Fibroblast of lung (primary cell): ENCODE measurements around the gene SNX8. TPM values are rescaled to one million over a fixed set of nuclear protein-coding genes. Genes with fewer than 3 reads are reported as not detected.

ENCODE experiments used
- DNase-seq, 2 donors: peaks; one replicate each; pipeline versions ENCODE4 v3.0.0 to v3.0.0-alpha.2; 2010; ENCODE audit warnings: low read depth in 2 of 2
- H2AFZ ChIP-seq: 2 replicates; pipeline ENCODE4 v1.5.1; 2012; ENCODE audit warnings: low read length, control low read depth, inconsistent platforms
- H3K27ac ChIP-seq: 2 replicates; pipeline ENCODE4 v1.5.1; 2011; ENCODE audit warnings: low read length, control low read depth; ENCODE audit not compliant: insufficient read depth
- H3K27me3 ChIP-seq: 2 replicates; pipeline ENCODE4 v1.5.1; 2011; ENCODE audit warnings: mild to moderate bottlenecking, low read length; ENCODE audit not compliant: control insufficient read depth, insufficient read depth
- H3K36me3 ChIP-seq: 2 replicates; pipeline ENCODE4 v1.5.1; 2011; ENCODE audit warnings: low read length; ENCODE audit not compliant: control insufficient read depth, insufficient read depth
- H3K4me1 ChIP-seq: 2 replicates; pipeline ENCODE4 v1.5.1; 2011; ENCODE audit warnings: low read length; ENCODE audit not compliant: control insufficient read depth, insufficient read depth; ENCODE audit errors: extremely low read depth
- H3K4me2 ChIP-seq: 2 replicates; pipeline ENCODE4 v1.5.1; 2011; ENCODE audit warnings: low read length, control low read depth; ENCODE audit not compliant: insufficient read depth; ENCODE audit errors: extremely low read depth
- H3K4me3 ChIP-seq, 4 experiments: fragments of 200-600 bp in 1 of 4; sonication (generic) in 1 of 4; replicated peaks in 1 of 4; 2 replicates each; pipeline ENCODE4 v1.5.1; 2011 to 2016; ENCODE audit warnings: low read length in 4 of 4, low read depth in 3 of 4, mild to moderate bottlenecking in 3 of 4, control low read depth in 2 of 4, inconsistent platforms in 1 of 4, mixed read lengths in 1 of 4; ENCODE audit not compliant: insufficient read depth in 1 of 4; ENCODE audit errors: control extremely low read depth in 1 of 4
- H3K79me2 ChIP-seq: 2 replicates; pipeline ENCODE4 v1.5.1; 2012; ENCODE audit warnings: mild to moderate bottlenecking, low read length, inconsistent platforms; ENCODE audit not compliant: control insufficient read depth, insufficient read depth
- H3K9ac ChIP-seq: 2 replicates; pipeline ENCODE4 v1.5.1; 2011; ENCODE audit warnings: mild to moderate bottlenecking, low read length, control low read depth; ENCODE audit not compliant: insufficient read depth
- H3K9me3 ChIP-seq: 2 replicates; pipeline ENCODE4 v1.5.1; 2012; ENCODE audit warnings: low read depth, low read length; ENCODE audit not compliant: control insufficient read depth, insufficient read depth
- H4K20me1 ChIP-seq: 2 replicates; pipeline ENCODE4 v1.5.1; 2011; ENCODE audit warnings: low read length; ENCODE audit not compliant: control insufficient read depth, insufficient read depth; ENCODE audit errors: extremely low read depth
- CTCF ChIP-seq, 2 donors: IDR thresholded peaks in 1 of 2; conservative IDR thresholded peaks in 1 of 2; 1 replicate in 1 of 2; 2 replicates in 1 of 2; pipeline ENCODE4 v1.5.1; 2011 to 2012; ENCODE audit warnings: low read length in 2 of 2, control low read depth in 1 of 2, inconsistent platforms in 1 of 2, low read depth in 1 of 2, mild to moderate bottlenecking in 1 of 2
- EZH2 ChIP-seq: IDR thresholded peaks from 2 replicates; pipeline ENCODE4 v1.5.1; 2012; ENCODE audit warnings: low read length, control low read depth, mild to moderate bottlenecking; ENCODE audit errors: missing control alignments
- polyA plus RNA-seq, 2 donors: library from polyadenylated mRNA; depleted of rRNA in 1 of 2; stranded (reverse) in 1 of 2; unstranded in 1 of 2; fragments of >200 nt; gene quantifications; 2 replicates each; pipeline ENCODE4 v1.2.1, GENCODE V29; 2011 to 2012; ENCODE audit warnings: missing spikeins in 1 of 2
- total RNA-seq: library from RNA; depleted of rRNA; stranded (reverse); fragments of >200 nt; gene quantifications from 2 replicates; pipeline ENCODE4 v1.2.1, GENCODE V29; 2014

Gene SNX8
- total and polyA plus RNA-seq, 2 donors (not counting 1 experiment from before 2014, with no cell fraction given) = 13.2 to 27.4 TPM

- no peak for TF ChIP-seq EZH2
- TF ChIP-seq CTCF (conservative IDR thresholded peaks at IDR 0.05 in 1 of 2, IDR thresholded peaks at IDR 0.05 in 1 of 2; ENCODE audit: low read depth in 1 of 2, low read length in 2 of 2) = no peak
- no peak for DNase-seq
- no peak overlapping the region for H3K9ac ChIP-seq
- H2AFZ ChIP-seq = no peak overlapping the region
- H3K79me2 ChIP-seq = no peaks in the 10 kb centered on the region
- no peaks in the 10 kb centered on the region for H3K4me1 ChIP-seq
- no peaks in the 10 kb centered on the region for H3K9me3 ChIP-seq
- H3K27ac ChIP-seq = no peak overlapping the region
- H3K4me3 ChIP-seq = no peak overlapping the region
- no peak overlapping the region for H3K4me2 ChIP-seq
- H4K20me1 ChIP-seq = no peaks in the 10 kb centered on the region
- peaks cover 11% of the 10 kb centered on the region for H3K36me3 ChIP-seq
- H3K27me3 ChIP-seq = no peaks in the 10 kb centered on the region
These were observed 103.5 kb downstream of the SNX8 start for GRCh38 chr7:2210551-2211258.

- Histone ChIP-seq H3K4me2 (no peak overlapping the region), H3K27me3 (no peaks in the 10 kb centered on the region), H3K4me3 (no peak overlapping the region), H3K9me3 (no peaks in the 10 kb centered on the region), H3K9ac (no peak overlapping the region), H3K4me1 (no peaks in the 10 kb centered on the region), H3K36me3 (peaks cover 11% of the 10 kb centered on the region), H4K20me1 (no peaks in the 10 kb centered on the region), H3K27ac (no peak overlapping the region), H2AFZ (no peak overlapping the region), H3K79me2 (no peaks in the 10 kb centered on the region)
- TF ChIP-seq CTCF (conservative IDR thresholded peaks at IDR 0.05 in 1 of 2, IDR thresholded peaks at IDR 0.05 in 1 of 2; ENCODE audit: low read depth in 1 of 2, low read length in 2 of 2) (no peak), EZH2 (no peak)
- DNase-seq = no peak
These were observed 104.3 kb downstream of the SNX8 start for GRCh38 chr7:2209961-2210323.

GRCh38 chr7:2209146-2209960 is 104.9 kb downstream of the SNX8 start:
- Histone ChIP-seq H3K36me3 (peaks cover 11% of the 10 kb centered on the region), H3K9ac (no peak overlapping the region), H2AFZ (no peak overlapping the region)

More at GRCh38 chr7:2209146-2209960, 104.9 kb downstream of the SNX8 start:
- peak; percentile 57 to 75 for DNase-seq
- peak; percentile 84 to 85 for TF ChIP-seq CTCF (conservative IDR thresholded peaks at IDR 0.05 in 1 of 2, IDR thresholded peaks at IDR 0.05 in 1 of 2; ENCODE audit: low read depth in 1 of 2, low read length in 2 of 2)
- no peak for TF ChIP-seq EZH2
- no peaks in the 10 kb centered on the region for H3K79me2 ChIP-seq
- H3K27ac ChIP-seq = no peak overlapping the region
- H3K9me3 ChIP-seq = no peaks in the 10 kb centered on the region
- H3K27me3 ChIP-seq = no peaks in the 10 kb centered on the region
- no peak overlapping the region for H3K4me2 ChIP-seq
- no peak overlapping the region for H3K4me3 ChIP-seq
- H4K20me1 ChIP-seq = no peaks in the 10 kb centered on the region
- peaks cover 4% of the 10 kb centered on the region for H3K4me1 ChIP-seq
